Activated B cell treated with CpG ODN at 0.5 μM for 24 hours (primary cell): Measurements from ENCODE around the gene NPPA. TPM values are rescaled to one million over a fixed set of nuclear protein-coding genes. Genes with fewer than 3 reads are reported as not detected.

Experiments
- ATAC-seq: fragments of 200-7000 bp; cut with Tn5 transposase; one replicate; pipeline ENCODE4 v1.10.0; 2021; ENCODE audit warnings: low read depth, mild to moderate bottlenecking, moderate library complexity
- CTCF ChIA-PET: fragments of 350-600 bp; sonication (Branson Sonifier 250); formaldehyde crosslinking; loops from one replicate; lab custom pipeline; 2021; ENCODE audit warnings: antibody characterized with exemption; lab: Charles Lee
- POLR2A ChIA-PET: fragments of 350-600 bp; sonication (Branson Sonifier 250); formaldehyde crosslinking; loops from one replicate; lab custom pipeline; 2021; ENCODE audit warnings: antibody characterized with exemption; lab: Charles Lee
- DNase-seq: peaks from one replicate; pipeline ENCODE4 v3.0.0; 2022
- H3K27ac Mint-ChIP-seq: one replicate; pipeline ENCODE4 v1.8.0; 2020; ENCODE audit warnings: mixed read lengths
- H3K27me3 Mint-ChIP-seq: one replicate; pipeline ENCODE4 v1.8.0; 2021; ENCODE audit warnings: mixed read lengths
- H3K36me3 Mint-ChIP-seq: one replicate; pipeline ENCODE4 v1.8.0; 2021; ENCODE audit warnings: low read depth, mixed read lengths
- H3K4me1 Mint-ChIP-seq: one replicate; pipeline ENCODE4 v1.8.0; 2021; ENCODE audit warnings: mixed read lengths
- H3K4me3 Mint-ChIP-seq: one replicate; pipeline ENCODE4 v1.8.0; 2020; ENCODE audit warnings: mild to moderate bottlenecking, mixed read lengths
- H3K9me3 Mint-ChIP-seq: one replicate; pipeline ENCODE4 v1.8.0; 2020; ENCODE audit warnings: mixed read lengths
- CTCF ChIP-seq: fragments of 200-600 bp; IDR thresholded peaks from one replicate; pipeline ENCODE4 v1.8.0; 2022; ENCODE audit warnings: antibody characterized with exemption, mild to moderate bottlenecking
- intact Hi-C: fragments of 100-400 bp; cut with micrococcal nuclease; formaldehyde crosslinking; loops from one replicate; pipeline ENCODE4 v1.15.1; 2024
- total RNA-seq: library from RNA; stranded (reverse); gene quantifications from 2 replicates; pipeline ENCODE4 v1.2.3, GENCODE V29; 2022

NPPA gene
- total RNA-seq, 1 donor from 2014 or later: not detected

- H3K9me3 Mint-ChIP-seq: no peaks in the 10 kb centered on the region
- TF ChIP-seq CTCF: no peak
- no peak overlapping the region for H3K27ac Mint-ChIP-seq
- H3K4me1 Mint-ChIP-seq: no peaks in the 10 kb centered on the region
- ChIA-PET CTCF (no interaction called here), POLR2A (interaction anchor here (0.7 kb wide), 1 partner anchor 26 kb away, joined by 4 read pairs; no protein-coding TSS in a partner anchor)
- ATAC-seq: no peak
- no peak for DNase-seq
- H3K36me3 Mint-ChIP-seq: no peaks in the 10 kb centered on the region
- H3K27me3 Mint-ChIP-seq: peaks cover 17% of the 10 kb centered on the region
- H3K4me3 Mint-ChIP-seq: no peak overlapping the region
- intact Hi-C loops: no loop called here
These were observed 34.3 kb upstream of the NPPA start for GRCh38 chr1:11881749-11882441.

GRCh38 chr1:11880911-11881748 lies 33.5 kb upstream of the NPPA start:
- no peaks in the 10 kb centered on the region for H3K4me1 Mint-ChIP-seq
- intact Hi-C loops: no loop called here
- no peak for TF ChIP-seq CTCF
- POLR2A ChIA-PET: interaction anchor here (1.5 kb wide), 1 partner anchor 27 kb away, joined by 8 read pairs; no protein-coding TSS in a partner anchor
- no peak for ATAC-seq
- no peaks in the 10 kb centered on the region for H3K9me3 Mint-ChIP-seq
- no peaks in the 10 kb centered on the region for H3K36me3 Mint-ChIP-seq
- peaks cover 17% of the 10 kb centered on the region for H3K27me3 Mint-ChIP-seq
- no peak overlapping the region for H3K27ac Mint-ChIP-seq
- H3K4me3 Mint-ChIP-seq: no peak overlapping the region
- CTCF ChIA-PET: no interaction called here
- no peak for DNase-seq

GRCh38 chr1:11880181-11880575 lies 32.6 kb upstream of the NPPA start:
- Mint-ChIP-seq H3K4me1 (no peaks in the 10 kb centered on the region), H3K36me3 (no peaks in the 10 kb centered on the region), H3K27ac (no peak overlapping the region), H3K27me3 (peaks cover 22% of the 10 kb centered on the region), H3K9me3 (no peaks in the 10 kb centered on the region), H3K4me3 (no peak overlapping the region)
- ATAC-seq (no peak), DNase-seq (no peak)
- ChIA-PET CTCF (no interaction called here), POLR2A (interaction anchor here (0.6 to 1.5 kb wide), 2 partner anchors 22 to 28 kb away, joined by 8 to 9 read pairs; no protein-coding TSS in a partner anchor)
- TF ChIP-seq CTCF: no peak
- intact Hi-C loops: no loop called here

- CTCF ChIA-PET: no interaction called here
- H3K36me3 Mint-ChIP-seq: no peaks in the 10 kb centered on the region
- no peaks in the 10 kb centered on the region for H3K4me1 Mint-ChIP-seq
- DNase-seq (no peak), ATAC-seq (no peak)
- intact Hi-C loops: no loop called here
- peaks cover 23% of the 10 kb centered on the region for H3K27me3 Mint-ChIP-seq
- H3K27ac Mint-ChIP-seq: no peak overlapping the region
- H3K9me3 Mint-ChIP-seq: no peaks in the 10 kb centered on the region
- POLR2A ChIA-PET: interaction anchor here (0.6 kb wide), 1 partner anchor 23 kb away, joined by 9 read pairs; no protein-coding TSS in a partner anchor
- no peak for TF ChIP-seq CTCF
- H3K4me3 Mint-ChIP-seq: no peak overlapping the region
These were observed 32.0 kb upstream of the NPPA start for GRCh38 chr1:11879311-11880180.
